H1 (cell line): ENCODE measurements around the gene WRAP53. TPM values are rescaled to one million over a fixed set of nuclear protein-coding genes. Genes with fewer than 3 reads are reported as not detected.

Source experiments
- polyA plus RNA-seq, 7 experiments: library from polyadenylated mRNA; depleted of rRNA in 3 of 7; stranded (reverse) in 5 of 7; unstranded in 2 of 7; fragments of >200 nt in 5 of 7; fragments of 200-250 nt in 2 of 7; gene quantifications; 1 replicate in 5 of 7; 2 replicates in 1 of 7; 4 replicates in 1 of 7; pipeline versions ENCODE4 v1.2.1 to v1.2.3, GENCODE V29; 2011 to 2013; ENCODE audit warnings: missing spikeins in 2 of 7, mixed read lengths in 2 of 7
- total RNA-seq: library from RNA; stranded (reverse); fragmentation: NEBNext Ultra II Directional; extraction: Animal tissue kit (Norgen Biotek cat#: 25700); gene quantifications from 2 replicates; pipeline ENCODE4 v1.2.1, GENCODE V29; 2021
- TF ChIP-seq, protein P1 (sequence below): fragments of 300-600 bp; sonication (generic); IDR thresholded peaks from 2 replicates; pipeline ENCODE4 v1.7.1; 2012; ENCODE audit warnings: low read length, moderate library complexity, mild to moderate bottlenecking, inconsistent platforms; ENCODE audit not compliant: insufficient replicate concordance

WRAP53 gene
- total and polyA plus RNA-seq, 2 of the 8 experiments (the other 6 are each of a cell fraction or from before 2014, with no cell fraction given), result 29.2 to 30.1 TPM

DNA sequence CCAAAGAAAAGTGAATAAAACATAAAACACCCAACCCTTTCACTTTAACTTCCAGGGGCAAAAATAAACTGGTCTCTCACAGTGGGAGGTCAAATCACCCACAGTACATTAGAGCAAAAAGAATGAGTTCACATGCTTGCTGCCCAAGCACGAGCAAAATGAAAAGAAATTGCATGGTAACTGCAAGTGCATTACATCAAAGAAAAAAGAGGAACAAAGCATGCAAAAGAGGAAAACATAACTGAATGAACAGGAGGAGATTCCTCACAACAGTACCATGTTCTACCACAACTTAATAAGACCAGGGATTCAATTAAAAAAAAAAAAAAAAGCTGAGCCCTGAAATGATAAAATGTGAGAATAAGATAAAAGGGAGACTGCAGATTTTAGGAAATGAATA is 41.5 kb downstream of the WRAP53 start (continued):
- TF ChIP-seq, protein P1, sequence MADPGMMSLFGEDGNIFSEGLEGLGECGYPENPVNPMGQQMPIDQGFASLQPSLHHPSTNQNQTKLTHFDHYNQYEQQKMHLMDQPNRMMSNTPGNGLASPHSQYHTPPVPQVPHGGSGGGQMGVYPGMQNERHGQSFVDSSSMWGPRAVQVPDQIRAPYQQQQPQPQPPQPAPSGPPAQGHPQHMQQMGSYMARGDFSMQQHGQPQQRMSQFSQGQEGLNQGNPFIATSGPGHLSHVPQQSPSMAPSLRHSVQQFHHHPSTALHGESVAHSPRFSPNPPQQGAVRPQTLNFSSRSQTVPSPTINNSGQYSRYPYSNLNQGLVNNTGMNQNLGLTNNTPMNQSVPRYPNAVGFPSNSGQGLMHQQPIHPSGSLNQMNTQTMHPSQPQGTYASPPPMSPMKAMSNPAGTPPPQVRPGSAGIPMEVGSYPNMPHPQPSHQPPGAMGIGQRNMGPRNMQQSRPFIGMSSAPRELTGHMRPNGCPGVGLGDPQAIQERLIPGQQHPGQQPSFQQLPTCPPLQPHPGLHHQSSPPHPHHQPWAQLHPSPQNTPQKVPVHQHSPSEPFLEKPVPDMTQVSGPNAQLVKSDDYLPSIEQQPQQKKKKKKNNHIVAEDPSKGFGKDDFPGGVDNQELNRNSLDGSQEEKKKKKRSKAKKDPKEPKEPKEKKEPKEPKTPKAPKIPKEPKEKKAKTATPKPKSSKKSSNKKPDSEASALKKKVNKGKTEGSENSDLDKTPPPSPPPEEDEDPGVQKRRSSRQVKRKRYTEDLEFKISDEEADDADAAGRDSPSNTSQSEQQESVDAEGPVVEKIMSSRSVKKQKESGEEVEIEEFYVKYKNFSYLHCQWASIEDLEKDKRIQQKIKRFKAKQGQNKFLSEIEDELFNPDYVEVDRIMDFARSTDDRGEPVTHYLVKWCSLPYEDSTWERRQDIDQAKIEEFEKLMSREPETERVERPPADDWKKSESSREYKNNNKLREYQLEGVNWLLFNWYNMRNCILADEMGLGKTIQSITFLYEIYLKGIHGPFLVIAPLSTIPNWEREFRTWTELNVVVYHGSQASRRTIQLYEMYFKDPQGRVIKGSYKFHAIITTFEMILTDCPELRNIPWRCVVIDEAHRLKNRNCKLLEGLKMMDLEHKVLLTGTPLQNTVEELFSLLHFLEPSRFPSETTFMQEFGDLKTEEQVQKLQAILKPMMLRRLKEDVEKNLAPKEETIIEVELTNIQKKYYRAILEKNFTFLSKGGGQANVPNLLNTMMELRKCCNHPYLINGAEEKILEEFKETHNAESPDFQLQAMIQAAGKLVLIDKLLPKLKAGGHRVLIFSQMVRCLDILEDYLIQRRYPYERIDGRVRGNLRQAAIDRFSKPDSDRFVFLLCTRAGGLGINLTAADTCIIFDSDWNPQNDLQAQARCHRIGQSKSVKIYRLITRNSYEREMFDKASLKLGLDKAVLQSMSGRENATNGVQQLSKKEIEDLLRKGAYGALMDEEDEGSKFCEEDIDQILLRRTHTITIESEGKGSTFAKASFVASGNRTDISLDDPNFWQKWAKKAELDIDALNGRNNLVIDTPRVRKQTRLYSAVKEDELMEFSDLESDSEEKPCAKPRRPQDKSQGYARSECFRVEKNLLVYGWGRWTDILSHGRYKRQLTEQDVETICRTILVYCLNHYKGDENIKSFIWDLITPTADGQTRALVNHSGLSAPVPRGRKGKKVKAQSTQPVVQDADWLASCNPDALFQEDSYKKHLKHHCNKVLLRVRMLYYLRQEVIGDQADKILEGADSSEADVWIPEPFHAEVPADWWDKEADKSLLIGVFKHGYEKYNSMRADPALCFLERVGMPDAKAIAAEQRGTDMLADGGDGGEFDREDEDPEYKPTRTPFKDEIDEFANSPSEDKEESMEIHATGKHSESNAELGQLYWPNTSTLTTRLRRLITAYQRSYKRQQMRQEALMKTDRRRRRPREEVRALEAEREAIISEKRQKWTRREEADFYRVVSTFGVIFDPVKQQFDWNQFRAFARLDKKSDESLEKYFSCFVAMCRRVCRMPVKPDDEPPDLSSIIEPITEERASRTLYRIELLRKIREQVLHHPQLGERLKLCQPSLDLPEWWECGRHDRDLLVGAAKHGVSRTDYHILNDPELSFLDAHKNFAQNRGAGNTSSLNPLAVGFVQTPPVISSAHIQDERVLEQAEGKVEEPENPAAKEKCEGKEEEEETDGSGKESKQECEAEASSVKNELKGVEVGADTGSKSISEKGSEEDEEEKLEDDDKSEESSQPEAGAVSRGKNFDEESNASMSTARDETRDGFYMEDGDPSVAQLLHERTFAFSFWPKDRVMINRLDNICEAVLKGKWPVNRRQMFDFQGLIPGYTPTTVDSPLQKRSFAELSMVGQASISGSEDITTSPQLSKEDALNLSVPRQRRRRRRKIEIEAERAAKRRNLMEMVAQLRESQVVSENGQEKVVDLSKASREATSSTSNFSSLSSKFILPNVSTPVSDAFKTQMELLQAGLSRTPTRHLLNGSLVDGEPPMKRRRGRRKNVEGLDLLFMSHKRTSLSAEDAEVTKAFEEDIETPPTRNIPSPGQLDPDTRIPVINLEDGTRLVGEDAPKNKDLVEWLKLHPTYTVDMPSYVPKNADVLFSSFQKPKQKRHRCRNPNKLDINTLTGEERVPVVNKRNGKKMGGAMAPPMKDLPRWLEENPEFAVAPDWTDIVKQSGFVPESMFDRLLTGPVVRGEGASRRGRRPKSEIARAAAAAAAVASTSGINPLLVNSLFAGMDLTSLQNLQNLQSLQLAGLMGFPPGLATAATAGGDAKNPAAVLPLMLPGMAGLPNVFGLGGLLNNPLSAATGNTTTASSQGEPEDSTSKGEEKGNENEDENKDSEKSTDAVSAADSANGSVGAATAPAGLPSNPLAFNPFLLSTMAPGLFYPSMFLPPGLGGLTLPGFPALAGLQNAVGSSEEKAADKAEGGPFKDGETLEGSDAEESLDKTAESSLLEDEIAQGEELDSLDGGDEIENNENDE, result no peak
